HG03378 (cell line): ENCODE measurements around the gene PFDN1.

Source experiments
- ATAC-seq: cut with Tn5 transposase; IDR thresholded peaks from one replicate; pipeline ENCODE4 v1.9.1; 2021; ENCODE audit warnings: mild to moderate bottlenecking, moderate library complexity; ENCODE audit not compliant: unreplicated experiment

PFDN1 gene

DNA sequence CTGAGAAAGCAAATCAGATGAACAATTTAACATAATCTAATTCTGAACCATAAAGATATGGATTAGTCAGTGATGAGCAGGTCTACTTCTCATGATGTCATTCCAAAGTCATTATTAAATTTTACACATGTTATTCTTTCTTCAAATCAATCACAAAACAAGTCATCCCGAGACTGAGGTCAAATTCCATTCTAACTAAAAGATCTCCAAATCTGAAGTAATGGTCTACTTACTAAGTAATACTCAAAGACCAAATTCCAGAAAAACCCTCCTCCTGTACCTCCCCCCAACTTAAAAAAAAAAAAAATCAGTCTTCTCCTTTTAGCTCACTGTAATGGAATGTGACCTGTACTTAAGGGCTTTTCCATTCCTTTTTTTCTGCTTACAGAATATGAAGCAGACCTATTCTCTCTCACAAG, 4.7 kb downstream of the PFDN1 start:
- no peak for ATAC-seq

DNA sequence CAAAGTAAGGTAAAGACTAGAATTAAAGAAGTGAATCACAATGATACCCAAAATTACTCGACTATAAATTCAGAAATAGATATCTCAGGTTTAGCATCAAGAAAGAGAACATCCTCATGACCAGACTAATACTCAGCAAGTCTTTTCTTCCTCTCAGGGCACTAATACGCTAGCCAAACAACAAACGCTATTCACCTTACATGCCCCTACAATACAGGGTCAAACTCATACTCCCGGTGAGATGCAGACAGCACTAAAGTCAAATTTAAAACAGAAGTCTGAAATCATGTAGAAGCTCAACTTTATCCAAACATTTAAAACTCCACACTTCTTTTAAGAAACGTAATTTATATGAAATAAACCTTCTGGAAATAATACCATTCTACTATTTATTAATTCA, 5.6 kb downstream of the PFDN1 start:
- no peak for ATAC-seq

DNA sequence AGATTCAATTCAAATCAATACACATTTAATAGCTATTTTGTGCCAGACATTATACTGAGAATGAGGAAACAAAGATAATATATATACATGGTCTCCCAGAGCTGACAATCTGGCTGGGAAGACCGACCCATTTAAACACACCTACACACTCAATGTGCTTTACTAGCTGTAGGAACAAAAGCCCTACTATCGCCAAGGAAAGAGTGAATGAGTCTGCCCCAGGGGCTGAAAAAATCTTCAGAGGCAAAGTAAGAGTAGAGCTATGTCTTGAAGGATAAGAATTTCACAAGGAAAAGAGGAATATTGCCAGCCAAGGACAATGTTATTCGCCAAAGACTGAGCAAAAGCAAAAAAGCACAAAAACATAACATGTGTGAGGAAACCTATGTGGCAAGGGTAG, 6.6 kb downstream of the PFDN1 start:
- no peak for ATAC-seq

DNA sequence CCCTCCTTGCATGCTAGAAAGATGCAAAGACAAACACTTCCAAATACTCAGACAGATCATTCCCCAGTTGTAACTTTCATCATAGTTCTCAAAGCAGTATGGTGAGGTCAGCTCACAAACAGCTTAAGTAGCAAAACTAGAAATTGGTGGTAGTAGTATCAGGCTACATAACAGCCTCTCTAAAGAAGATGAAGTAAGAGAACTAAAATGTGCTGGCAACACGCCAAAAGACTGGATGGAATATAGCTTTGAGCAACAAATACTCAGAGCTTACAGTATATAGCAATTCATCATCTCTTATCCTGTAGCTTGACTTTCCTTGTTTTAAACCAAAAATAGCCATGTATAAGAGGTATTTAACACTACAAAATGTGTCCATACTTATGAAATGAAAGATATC, 7.5 kb downstream of the PFDN1 start:
- no peak for ATAC-seq

GRCh38 chr5:140294753-140295152, 8.1 kb downstream of the PFDN1 start:
- ATAC-seq: no peak

GRCh38 chr5:140293849-140294100, 9.1 kb downstream of the PFDN1 start:
- no peak for ATAC-seq

- ATAC-seq: no peak
These were observed 9.6 kb downstream of the PFDN1 start for GRCh38 chr5:140293091-140293848.

DNA sequence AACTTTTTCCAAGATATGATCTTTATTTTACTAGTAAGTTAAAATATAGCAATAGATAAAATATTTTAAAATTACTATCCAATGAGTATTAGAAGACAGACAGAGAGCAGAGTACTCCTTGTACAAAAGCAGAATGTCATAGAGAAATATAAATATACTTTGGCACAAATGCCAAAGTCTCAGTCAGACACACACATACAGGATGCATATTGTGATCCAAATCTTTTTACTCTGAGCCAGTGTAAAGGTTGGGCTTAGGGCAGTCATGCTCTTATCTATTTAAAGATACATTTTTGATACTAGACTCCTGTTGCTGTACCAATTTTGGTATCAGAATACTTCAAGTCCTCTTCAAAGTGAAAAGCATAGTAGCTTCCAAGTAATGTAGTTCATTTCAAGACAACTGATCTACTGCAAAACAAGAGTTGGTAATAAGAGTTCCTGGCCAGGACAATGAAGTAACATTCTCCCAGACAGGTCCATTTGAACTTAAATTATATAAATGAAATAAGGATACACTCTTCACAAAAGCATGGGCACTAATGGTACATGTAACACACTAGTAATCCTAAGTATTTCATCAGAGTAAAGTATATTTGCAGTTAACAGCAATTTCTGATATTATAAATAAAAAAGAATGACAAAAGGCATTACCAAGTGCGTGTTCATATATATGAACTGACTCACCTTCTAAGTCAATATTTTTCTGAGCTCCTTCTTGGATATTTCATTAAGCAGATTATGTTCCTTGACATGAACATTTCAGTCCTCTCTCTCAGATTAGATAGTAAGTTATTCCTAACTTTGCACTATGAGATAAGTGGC, 10.5 kb downstream of the PFDN1 start:
- ATAC-seq: no peak

DNA sequence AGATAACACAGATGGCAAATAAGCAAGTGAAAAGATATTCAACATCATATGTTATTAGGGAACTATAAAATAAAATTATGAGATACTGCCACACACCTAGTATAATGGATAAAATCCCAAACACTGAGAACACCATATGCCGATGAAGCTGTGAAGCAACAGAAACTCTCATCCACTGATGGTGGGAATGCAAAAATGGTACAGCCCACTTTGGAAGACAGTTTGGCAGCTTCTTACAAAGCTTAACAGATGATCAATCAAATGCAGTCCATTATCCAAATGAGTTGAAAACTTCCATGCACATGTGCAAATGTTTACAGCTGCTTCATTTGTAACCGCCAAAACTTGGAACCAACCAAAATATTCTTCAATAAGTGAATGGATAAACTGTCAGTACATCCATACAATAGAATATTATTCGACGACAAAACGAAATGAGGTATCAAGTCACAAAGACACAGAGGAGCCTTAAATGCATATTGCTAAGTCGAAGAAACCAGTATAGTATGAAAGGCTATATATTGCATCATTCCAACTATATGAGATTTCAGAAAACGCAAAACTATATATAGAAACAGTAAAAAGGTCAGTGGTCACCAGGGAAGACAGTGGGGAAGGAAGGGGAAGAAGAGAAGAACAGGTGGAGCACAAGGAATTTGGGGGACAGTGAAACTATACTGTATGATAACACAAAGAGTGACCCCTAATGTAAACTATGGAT, 14.9 kb downstream of the PFDN1 start:
- no peak for ATAC-seq

- no peak for ATAC-seq
These were observed 16.5 kb downstream of the PFDN1 start for GRCh38 chr5:140286424-140286823.

- ATAC-seq: no peak
These were observed 18.9 kb downstream of the PFDN1 start for GRCh38 chr5:140284013-140284412.

DNA sequence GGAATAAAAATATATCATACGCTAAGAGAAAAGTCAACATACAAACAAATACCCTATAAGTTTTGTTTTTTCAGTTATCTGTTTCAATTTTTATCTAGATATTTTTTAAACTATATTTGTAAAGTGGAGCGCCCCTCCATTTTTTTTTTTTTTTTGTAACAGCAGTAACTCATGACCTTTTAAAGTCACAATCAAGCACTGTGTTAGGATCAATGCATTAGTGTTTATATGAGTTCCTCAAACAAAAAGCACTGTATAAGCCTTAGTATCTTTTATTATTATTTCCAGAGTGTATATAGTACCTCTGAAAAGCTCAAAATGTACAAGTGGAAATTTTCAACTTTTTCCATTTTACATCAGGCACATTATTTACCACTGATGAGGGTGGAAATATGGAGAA, 20.6 kb downstream of the PFDN1 start:
- no peak for ATAC-seq

GRCh38 chr5:140275837-140276236, 27.1 kb downstream of the PFDN1 start:
- no peak for ATAC-seq

DNA sequence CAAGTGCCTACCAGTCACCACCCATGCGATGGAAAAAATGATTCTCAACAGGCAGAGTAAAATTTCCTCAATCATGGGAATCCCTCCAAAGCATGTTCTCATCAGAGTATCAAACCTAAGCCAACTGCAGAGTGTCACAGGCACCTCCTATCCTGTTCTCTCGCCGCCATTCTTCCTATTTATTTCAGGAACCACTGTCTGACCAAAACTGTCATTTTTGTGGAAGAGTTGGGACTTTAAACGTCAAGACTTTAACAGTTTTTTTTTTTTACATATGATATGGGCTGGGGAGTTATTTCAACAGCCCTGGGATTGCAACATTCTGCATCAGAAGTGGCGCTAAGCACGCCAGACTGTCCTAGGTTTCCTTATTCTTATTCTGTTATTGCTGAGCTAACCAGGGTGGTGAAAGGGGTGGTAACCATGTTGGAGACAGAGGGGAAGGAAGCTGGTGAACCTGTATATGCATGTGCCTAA, 29.5 kb downstream of the PFDN1 start:
- no peak for ATAC-seq

DNA sequence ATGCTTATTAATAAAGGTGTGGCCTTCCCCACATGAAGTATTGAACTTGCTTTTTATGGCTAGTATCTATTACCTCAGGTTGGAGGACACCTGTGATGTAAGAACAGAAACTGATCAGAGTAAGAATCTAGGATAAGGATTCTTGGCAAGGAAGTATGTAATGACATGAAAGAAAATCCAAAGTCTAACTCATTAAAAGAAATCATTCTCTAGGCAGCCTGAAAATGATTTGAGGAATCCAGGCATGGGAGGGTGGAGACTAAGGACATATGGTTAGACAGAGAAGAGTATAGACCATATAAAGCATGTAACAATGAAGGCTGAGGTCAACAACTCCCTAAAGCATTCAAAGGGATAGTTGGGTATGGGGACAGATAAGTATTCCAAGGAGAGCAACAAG, 32.9 kb downstream of the PFDN1 start:
- ATAC-seq: no peak

DNA sequence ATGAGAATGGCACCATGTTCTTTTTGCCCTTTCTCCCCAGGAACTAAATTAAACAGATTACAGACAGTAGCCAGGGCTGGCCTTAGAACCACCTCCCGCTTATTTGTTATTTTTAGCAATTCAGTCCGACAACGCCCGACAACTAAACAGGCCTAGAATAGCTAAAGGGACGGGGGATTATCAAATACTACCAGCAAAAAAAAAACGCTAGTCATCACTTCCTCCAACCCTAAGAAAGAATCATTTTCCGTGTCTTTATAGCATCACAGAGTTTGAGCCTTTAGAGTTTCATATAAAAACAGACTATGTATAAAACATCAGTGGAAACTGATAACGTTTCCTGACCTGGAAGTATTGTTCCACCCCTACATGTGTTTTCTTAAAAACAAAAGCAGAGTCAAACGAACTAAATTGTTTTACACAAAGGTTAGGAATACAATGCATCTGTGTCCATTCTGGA, 35.3 kb downstream of the PFDN1 start:
- no peak for ATAC-seq

DNA sequence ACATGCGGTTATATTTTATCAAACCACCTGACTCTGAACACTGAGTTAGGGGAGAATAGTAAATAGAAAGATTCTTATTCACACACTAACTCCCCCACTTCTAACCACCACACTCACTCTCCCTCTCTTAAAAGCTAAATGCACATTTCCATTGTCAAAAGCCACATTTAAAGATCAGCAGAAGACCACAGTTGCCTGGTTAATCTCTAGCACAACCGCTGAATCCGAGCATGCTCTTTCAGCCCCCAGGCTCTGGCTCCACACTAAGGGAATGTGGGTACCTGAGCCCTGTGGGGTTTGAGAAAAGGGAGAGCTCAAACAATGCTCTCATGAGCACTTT, 35.7 kb downstream of the PFDN1 start:
- no peak for ATAC-seq

DNA sequence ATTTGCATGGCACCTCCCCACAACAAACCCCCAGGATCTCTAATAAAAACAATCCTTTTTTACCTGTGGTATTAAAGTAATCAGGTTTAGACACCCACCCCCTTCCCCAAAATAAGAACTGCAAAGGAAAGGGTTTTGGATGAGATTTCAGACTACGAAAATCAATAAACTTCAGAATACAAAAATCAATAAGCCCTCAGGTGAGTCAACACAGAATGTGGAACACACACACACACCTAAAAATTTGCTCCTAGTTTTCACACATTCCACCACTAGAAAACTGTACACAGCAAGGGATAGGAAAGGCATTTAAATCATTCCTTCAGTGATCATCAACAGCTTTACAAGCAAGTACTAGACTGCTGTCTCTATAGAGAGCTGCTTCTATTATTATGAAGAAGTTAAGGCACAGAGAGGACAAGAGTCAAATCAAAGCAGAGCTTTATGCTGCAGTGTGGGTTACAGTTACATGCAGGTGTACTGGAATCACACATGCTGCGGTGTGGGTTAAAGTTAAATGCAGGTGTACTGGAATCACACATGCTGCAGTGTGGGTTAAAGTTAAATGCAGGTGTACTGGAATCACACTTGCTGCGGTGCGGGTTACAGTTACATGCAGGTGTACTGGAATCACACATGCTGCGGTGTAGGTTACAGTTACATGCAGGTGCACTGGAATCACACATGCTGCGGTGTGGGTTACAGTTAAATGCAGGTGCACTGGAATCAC, 36.3 kb downstream of the PFDN1 start:
- ATAC-seq: no peak

DNA sequence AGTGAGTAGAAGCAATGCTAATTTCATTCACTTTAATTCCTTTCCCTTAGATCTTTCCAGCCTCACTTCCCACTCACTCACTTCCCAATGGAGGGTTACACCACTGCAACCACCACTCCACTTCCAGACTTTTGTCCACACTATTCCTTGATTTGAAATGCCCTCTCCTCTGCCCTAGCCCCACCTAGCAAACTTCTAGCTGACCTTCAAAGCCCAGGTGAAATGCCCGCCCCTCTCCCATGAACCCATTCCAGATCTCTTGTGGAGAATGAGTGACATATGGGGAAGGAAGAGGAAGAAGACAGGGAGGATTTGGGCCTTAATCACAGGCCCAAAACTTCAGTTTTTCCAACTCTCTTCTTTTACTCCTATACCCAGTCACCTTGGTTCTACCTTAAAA, 37.1 kb downstream of the PFDN1 start:
- ATAC-seq: no peak

- ATAC-seq: no peak
These were observed 40.1 kb downstream of the PFDN1 start for GRCh38 chr5:140262839-140263238.

- no peak for ATAC-seq
These were observed 40.7 kb downstream of the PFDN1 start for GRCh38 chr5:140262221-140262620.
